K562 (cell line): Measurements from ENCODE around the gene COX6A1. TPM values are rescaled to one million over a fixed set of nuclear protein-coding genes. Genes with fewer than 3 reads are reported as not detected.

ENCODE experiments used
- BRF1 ChIP-seq: IDR thresholded peaks from 3 replicates; pipeline ENCODE4 v1.6.1; 2011; ENCODE audit warnings: borderline replicate concordance, mild to moderate bottlenecking; ENCODE audit not compliant: insufficient read length; ENCODE audit errors: extremely low read depth
- CCAR2 ChIP-seq: fragments of 200-400 bp; formaldehyde crosslinking; IDR thresholded peaks from 2 replicates; pipeline ENCODE4 v1.6.1; 2017; ENCODE audit warnings: mild to moderate bottlenecking, low read depth, low read length
- HMBOX1 ChIP-seq: sonication (generic); IDR thresholded peaks from 2 replicates; pipeline ENCODE4 v1.6.1; 2016
- HOMEZ ChIP-seq: fragments of 250-450 bp; sonication (Bioruptor Pico); IDR thresholded peaks from 2 replicates; pipeline ENCODE4 v1.4.0; 2020; ENCODE audit warnings: mild to moderate bottlenecking, moderate library complexity
- LARP7 ChIP-seq: fragments of 450-650 bp; IDR thresholded peaks from 2 replicates; pipeline ENCODE4 v1.6.1; 2016
- MEIS2 ChIP-seq: fragments of 450-650 bp; IDR thresholded peaks from 2 replicates; pipeline ENCODE4 v1.6.1; 2014; ENCODE audit warnings: mild to moderate bottlenecking; ENCODE audit not compliant: partially characterized antibody
- MLLT1 ChIP-seq, 2 experiments: fragments of 450-650 bp; IDR thresholded peaks; 2 replicates each; pipeline ENCODE4 v1.6.1; 2016
- NEUROD1 ChIP-seq: fragments of 150-350 bp; IDR thresholded peaks from 2 replicates; pipeline ENCODE4 v1.6.1; 2014; ENCODE audit warnings: borderline replicate concordance, low read length, low read depth; ENCODE audit not compliant: partially characterized antibody
- NR1H2 ChIP-seq: sonication (generic); formaldehyde crosslinking; IDR thresholded peaks from 2 replicates; pipeline ENCODE4 v1.4.0; 2020; ENCODE audit warnings: mild to moderate bottlenecking, missing genetic modification reagents
- PKNOX1 ChIP-seq: fragments of 450-650 bp; IDR thresholded peaks from 2 replicates; pipeline ENCODE4 v1.6.1; 2016
- RB1 ChIP-seq: fragments of 450-650 bp; IDR thresholded peaks from 2 replicates; pipeline ENCODE4 v1.6.1; 2017; ENCODE audit warnings: low read depth, mild to moderate bottlenecking
- TEAD1 ChIP-seq, 2 experiments: fragments of 450-650 bp in 1 of 2; sonication (generic) in 1 of 2; formaldehyde crosslinking; IDR thresholded peaks; 2 replicates each; pipeline versions ENCODE4 v1.4.0 to v1.8.0; 2020 to 2022; ENCODE audit warnings: mild to moderate bottlenecking in 2 of 2, missing genetic modification reagents in 1 of 2
- TFAM ChIP-seq: fragments of 250-450 bp; sonication (Bioruptor Pico); conservative IDR thresholded peaks from 2 replicates; pipeline ENCODE4 v1.5.0; 2021; ENCODE audit warnings: mild to moderate bottlenecking, moderate library complexity
- ZNF24 ChIP-seq: fragments of 450-650 bp; IDR thresholded peaks from 2 replicates; pipeline ENCODE4 v1.6.1; 2016
- ZNF407 ChIP-seq: fragments of 450-650 bp; IDR thresholded peaks from 2 replicates; pipeline ENCODE4 v1.6.1; 2016; ENCODE audit warnings: low read depth
- ZSCAN32 ChIP-seq: fragments of 450-650 bp; formaldehyde crosslinking; IDR thresholded peaks from 2 replicates; pipeline ENCODE4 v1.4.0; 2020; ENCODE audit warnings: mild to moderate bottlenecking, moderate library complexity
- polyA plus RNA-seq, 8 experiments: library from polyadenylated mRNA; depleted of rRNA in 4 of 8; stranded (reverse) in 5 of 8; unstranded in 3 of 8; fragments of >200 nt; fragmentation: Nextera tagmentation in 2 of 8; fragmentation: Illumina TruSeq in 1 of 8; extraction: Ambion mirVana in 2 of 8; extraction: Trizol in 1 of 8; gene quantifications; 2 replicates each; pipeline versions ENCODE4 v1.2.1 to v1.2.3, GENCODE V29; 2011 to 2014; ENCODE audit warnings: inconsistent platforms in 1 of 8, missing spikeins in 1 of 8
- total RNA-seq, 7 experiments: library from RNA; depleted of rRNA in 6 of 7; stranded (reverse); fragments of >200 nt in 6 of 7; fragmentation: Illumina TruSeq in 2 of 7; extraction: Trizol in 2 of 7; gene quantifications; 2 replicates each; pipeline versions ENCODE4 v1.2.1 to v1.2.3, GENCODE V29; 2011 to 2021; ENCODE audit warnings: low replicate concordance in 1 of 7

COX6A1 gene
- total and polyA plus RNA-seq, 9 of the 15 experiments (the other 6 are each of a cell fraction or from before 2014, with no cell fraction given): 414 to 4,142 (median 931) TPM

- TF ChIP-seq PKNOX1: peak; percentile 76
- TF ChIP-seq ZSCAN32: no peak
- no peak for TF ChIP-seq LARP7
- TF ChIP-seq NR1H2 (CRISPR knock-in tag): no peak
- peak; percentile 68 for TF ChIP-seq HMBOX1
- no peak for TF ChIP-seq BRF1
- TF ChIP-seq HOMEZ (CRISPR knock-in tag): no peak
- 0 out of 4 replicates have a peak, but pooled peaks of 1 of the 2 experiments have one; percentile 31 for TF ChIP-seq TEAD1 (CRISPR knock-in tag; IDR thresholded peaks at IDR 0.05)
- no peak for TF ChIP-seq RB1
- TF ChIP-seq ZNF24: no peak
- TF ChIP-seq CCAR2: no peak
- TF ChIP-seq MEIS2: peak; percentile 47
- no peak for TF ChIP-seq TFAM (CRISPR knock-in tag)
- TF ChIP-seq NEUROD1: peak; percentile 85
- TF ChIP-seq MLLT1 (IDR thresholded peaks at IDR 0.05): no peak
- TF ChIP-seq ZNF407: no peak
These were observed 30.5 kb downstream of the COX6A1 start (continued) for GRCh38 chr12:120468325-120468820.
